GM06990 (cell line): ENCODE measurements around the gene FAM174C.

Experiments used
- DNase-seq: peaks from one replicate; pipeline ENCODE4 v3.0.0-alpha.2; 2011; ENCODE audit not compliant: insufficient read length; ENCODE audit errors: extremely low read depth
- H3K27me3 ChIP-seq: replicated peaks from 2 replicates; pipeline ENCODE4 v1.6.0; 2011; ENCODE audit warnings: low read length; ENCODE audit not compliant: control insufficient read depth, insufficient read depth
- H3K36me3 ChIP-seq: 2 replicates; pipeline ENCODE4 v1.5.1; 2011; ENCODE audit warnings: low read length; ENCODE audit not compliant: control insufficient read depth, insufficient read depth
- H3K4me3 ChIP-seq: replicated peaks from 2 replicates; pipeline ENCODE4 v1.5.1; 2011; ENCODE audit warnings: low read depth, mild to moderate bottlenecking, control low read depth, low read length
- TF ChIP-seq, protein P1 (sequence below): IDR thresholded peaks from 2 replicates; pipeline ENCODE4 v1.5.1; 2011; ENCODE audit warnings: low read length, control low read depth, mild to moderate bottlenecking, inconsistent platforms; ENCODE audit not compliant: insufficient read depth, poor library complexity, severe bottlenecking

The FAM174C gene

DNA sequence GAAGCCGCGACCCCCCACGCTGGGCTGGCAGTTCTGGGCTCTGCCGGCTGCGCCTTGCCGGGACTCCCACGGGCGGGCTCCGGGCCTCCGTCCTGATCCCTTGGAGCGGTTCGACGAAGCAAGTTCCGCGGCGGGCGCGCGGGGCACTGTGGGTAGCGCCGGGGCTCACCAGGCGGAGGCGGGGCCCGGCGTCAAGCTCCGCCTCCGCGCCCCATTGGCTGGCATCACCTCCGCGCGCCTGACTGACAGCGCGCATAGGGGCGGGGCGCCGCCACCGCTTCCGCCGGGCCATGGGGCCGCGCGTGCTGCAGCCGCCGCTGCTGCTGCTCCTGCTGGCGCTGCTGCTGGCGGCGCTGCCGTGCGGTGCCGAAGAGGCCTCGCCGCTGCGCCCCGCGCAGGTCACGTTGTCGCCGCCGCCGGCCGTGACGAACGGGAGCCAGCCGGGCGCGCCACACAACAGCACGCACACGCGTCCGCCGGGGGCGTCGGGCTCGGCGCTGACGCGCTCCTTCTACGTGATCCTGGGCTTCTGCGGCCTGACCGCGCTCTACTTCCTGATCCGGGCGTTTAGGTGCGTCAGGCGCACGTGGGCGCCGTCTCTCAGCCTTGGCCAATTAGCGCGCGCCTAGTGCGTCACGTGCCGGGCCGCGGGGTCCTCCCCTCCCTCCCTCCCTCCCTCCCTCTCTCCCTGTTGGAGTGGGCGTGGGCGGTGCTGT is at the start of gene FAM174C:
Gene FAM174C, plus strand, starts transcription at position 271 of the 716 bp plus-strand sequence. Its CDS starts 20 bp downstream, at position 291.
- H3K36me3 ChIP-seq = peaks cover 39% of the 10 kb centered on the region
- peak within 1 kb of the TSS; percentile 72 for H3K4me3 ChIP-seq

DNA sequence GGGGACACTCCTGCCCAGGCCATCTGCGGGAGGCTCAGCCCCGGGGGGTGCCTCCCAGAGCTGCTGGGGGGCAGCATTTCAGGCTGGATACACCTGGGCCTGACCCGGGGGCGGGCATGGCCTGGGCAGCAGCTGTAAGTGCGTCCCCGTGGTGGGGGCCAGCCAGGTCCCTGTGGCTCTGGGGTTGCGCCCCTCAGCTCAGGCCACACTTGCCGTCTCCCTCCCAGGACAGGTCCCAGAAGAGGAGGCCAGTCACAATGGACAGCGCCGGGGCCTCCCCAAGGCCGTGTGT is 49.2 kb upstream of the FAM174C start:
- Histone ChIP-seq H3K36me3 (peaks cover 15% of the 10 kb centered on the region), H3K4me3 (no peak overlapping the region), H3K27me3 (no peaks in the 10 kb centered on the region)
- DNase-seq = no peak
- TF ChIP-seq, protein P1, sequence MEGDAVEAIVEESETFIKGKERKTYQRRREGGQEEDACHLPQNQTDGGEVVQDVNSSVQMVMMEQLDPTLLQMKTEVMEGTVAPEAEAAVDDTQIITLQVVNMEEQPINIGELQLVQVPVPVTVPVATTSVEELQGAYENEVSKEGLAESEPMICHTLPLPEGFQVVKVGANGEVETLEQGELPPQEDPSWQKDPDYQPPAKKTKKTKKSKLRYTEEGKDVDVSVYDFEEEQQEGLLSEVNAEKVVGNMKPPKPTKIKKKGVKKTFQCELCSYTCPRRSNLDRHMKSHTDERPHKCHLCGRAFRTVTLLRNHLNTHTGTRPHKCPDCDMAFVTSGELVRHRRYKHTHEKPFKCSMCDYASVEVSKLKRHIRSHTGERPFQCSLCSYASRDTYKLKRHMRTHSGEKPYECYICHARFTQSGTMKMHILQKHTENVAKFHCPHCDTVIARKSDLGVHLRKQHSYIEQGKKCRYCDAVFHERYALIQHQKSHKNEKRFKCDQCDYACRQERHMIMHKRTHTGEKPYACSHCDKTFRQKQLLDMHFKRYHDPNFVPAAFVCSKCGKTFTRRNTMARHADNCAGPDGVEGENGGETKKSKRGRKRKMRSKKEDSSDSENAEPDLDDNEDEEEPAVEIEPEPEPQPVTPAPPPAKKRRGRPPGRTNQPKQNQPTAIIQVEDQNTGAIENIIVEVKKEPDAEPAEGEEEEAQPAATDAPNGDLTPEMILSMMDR = no peak

More for the DNA sequence above, at the start of gene FAM174C:
- peak; percentile 98 for DNase-seq
- TF ChIP-seq, protein P1 = no peak
- no peaks in the 10 kb centered on the region for H3K27me3 ChIP-seq

DNA sequence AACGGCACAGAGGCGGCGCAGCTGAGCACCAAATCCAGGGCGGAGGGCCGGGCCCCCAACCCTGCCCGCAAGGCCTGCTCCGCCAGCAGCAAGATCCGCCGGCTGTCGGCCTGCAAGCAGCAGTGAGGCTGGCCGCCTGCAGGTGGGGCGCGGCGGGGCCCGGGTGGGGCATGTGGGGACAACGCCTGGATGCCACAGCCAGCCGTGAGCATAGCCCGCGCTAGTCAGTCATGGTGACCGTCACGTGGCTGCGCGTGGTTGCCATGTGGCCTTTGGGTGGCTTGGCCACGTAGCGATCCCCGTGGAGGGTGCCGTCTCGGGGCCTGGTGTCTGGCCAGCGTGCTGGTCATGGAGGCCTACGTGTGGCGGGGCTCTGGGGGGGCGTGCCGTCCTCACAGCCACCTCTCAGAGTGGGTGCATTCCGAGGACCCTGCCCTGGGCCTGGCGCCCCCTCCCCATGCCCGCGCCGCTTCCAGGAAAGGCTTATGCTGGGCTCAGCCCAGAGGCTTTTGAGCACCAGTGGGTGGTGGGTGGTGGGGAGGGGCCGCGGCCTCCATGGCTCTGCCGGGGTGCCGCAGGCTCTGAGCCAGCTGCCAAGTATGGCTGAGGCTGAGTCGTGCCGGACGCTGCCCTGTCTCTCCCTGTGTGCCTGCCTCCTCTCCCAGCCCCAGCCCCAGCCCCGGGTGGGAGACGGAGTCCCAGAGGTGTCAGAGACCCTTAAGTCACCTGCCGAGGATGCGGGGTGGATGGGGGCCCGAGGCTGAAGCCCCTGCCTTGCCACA is 48.6 kb upstream of the FAM174C start:
- no peak for DNase-seq
- H3K27me3 ChIP-seq = no peaks in the 10 kb centered on the region
- H3K36me3 ChIP-seq = peaks cover 14% of the 10 kb centered on the region
- no peak overlapping the region for H3K4me3 ChIP-seq
- TF ChIP-seq, protein P1 = no peak

DNA sequence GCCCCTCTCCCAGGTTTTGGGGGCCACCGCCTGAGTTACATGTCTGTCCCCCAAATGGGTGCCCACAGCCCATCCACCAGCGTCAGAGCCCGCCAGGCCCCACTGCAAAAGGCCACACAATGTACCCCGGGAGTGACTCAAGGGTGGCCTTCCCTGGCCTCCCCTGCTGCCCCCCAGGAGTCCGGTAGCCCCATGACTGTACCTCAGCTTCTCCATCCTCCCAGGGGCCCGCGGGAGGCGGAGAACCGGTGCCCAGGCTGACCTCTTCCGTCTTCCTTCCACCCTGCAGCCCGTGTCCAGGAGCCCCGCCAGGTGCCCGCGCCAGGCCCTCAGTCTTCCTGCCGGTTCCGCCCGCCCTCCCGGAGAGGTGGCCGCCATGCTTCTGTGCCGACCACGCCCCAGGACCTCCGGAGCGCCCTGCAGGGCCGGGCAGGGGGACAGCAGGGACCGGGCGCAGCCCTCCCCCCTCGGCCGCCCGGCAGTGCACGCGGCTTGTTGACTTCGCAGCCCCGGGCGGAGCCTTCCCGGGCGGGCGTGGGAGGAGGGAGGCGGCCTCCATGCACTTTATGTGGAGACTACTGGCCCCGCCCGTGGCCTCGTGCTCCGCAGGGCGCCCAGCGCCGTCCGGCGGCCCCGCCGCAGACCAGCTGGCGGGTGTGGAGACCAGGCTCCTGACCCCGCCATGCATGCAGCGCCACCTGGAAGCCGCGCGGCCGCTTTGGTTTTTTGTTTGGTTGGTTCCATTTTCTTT is 47.9 kb upstream of the FAM174C start:
- no peak for DNase-seq
- Histone ChIP-seq H3K27me3 (no peaks in the 10 kb centered on the region), H3K36me3 (peaks cover 14% of the 10 kb centered on the region), H3K4me3 (no peak overlapping the region)
- TF ChIP-seq, protein P1 = no peak

DNA sequence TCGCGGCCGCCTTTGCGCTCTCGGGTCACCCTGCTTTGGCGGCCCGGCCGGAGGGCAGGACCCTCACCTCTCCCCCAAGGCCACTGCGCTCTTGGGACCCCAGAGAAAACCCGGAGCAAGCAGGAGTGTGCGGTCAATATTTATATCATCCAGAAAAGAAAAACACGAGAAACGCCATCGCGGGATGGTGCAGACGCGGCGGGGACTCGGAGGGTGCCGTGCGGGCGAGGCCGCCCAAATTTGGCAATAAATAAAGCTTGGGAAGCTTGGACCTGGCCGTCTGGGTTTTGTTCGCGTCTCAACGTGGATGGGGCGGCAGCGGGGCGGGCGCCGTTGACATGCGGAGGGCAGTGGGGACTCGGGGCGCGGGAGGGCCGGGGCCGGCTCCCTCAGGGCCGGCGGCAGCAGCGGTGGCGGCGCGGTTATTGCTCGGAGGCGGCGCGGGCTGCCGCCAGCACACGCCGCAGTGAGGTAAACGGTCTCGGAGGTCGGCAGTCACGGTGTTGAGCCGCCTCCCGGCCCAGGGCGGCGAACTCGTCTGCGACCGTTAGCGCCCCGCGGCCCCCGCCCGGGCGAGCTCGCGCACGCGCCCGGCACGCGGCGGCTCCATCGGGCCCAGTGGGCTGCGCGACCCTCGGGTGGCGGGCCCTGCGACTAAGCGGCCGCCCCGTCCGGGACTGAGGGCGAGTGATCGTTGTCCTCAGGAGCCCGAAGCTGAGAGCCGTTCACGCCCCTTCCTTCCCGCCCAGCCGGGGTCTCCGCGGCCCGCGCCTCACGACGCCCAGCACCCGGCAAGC is 47.0 kb upstream of the FAM174C start:
- DNase-seq = no peak
- H3K36me3 ChIP-seq = peaks cover 9% of the 10 kb centered on the region
- TF ChIP-seq, protein P1 = no peak

More for the DNA sequence above, 47.0 kb upstream of the FAM174C start:
- Histone ChIP-seq H3K27me3 (no peaks in the 10 kb centered on the region), H3K4me3 (no peak overlapping the region)
